WI38 (cell line): Measurements from ENCODE around the gene GPR84.
A peak's percentile ranks its signal among the peaks of the same experiment; 100 is the strongest.

ENCODE experiments used
- H3K4me3 ChIP-seq: 2 replicates; pipeline ENCODE4 v1.5.1; 2011; ENCODE audit warnings: low read depth, mild to moderate bottlenecking, control low read depth, low read length
- TF ChIP-seq, protein P1 (sequence below): IDR thresholded peaks from 2 replicates; pipeline ENCODE4 v1.5.1; 2012; ENCODE audit warnings: low read depth, mild to moderate bottlenecking, control low read depth, low read length

The GPR84 gene

DNA sequence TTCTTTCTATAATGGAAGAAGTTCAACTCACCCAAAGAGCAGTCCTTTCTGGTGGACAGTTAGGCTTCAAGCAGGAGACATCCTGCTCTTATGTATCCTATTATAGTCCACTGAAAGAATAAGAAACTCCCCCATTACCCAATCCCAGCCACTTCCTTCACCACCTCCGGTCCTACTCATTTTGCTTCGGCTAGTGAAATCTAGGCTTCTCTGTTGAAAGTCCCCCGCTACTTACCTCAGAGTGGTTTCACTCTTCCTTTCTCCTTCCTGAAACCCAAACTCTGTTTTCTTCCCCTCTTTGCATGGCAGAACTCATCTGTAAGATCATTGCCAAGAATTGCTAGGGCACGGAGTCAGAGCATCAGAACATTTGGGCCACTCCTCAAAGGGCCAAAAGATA lies at the start of gene GPR84:
TSS of gene GPR84 (minus strand) at position 74 of the 400 bp plus-strand sequence. CDS start 635 bp downstream, outside the sequence.
- H3K4me3 ChIP-seq, result no peak within 1 kb of the TSS
- TF ChIP-seq, protein P1, sequence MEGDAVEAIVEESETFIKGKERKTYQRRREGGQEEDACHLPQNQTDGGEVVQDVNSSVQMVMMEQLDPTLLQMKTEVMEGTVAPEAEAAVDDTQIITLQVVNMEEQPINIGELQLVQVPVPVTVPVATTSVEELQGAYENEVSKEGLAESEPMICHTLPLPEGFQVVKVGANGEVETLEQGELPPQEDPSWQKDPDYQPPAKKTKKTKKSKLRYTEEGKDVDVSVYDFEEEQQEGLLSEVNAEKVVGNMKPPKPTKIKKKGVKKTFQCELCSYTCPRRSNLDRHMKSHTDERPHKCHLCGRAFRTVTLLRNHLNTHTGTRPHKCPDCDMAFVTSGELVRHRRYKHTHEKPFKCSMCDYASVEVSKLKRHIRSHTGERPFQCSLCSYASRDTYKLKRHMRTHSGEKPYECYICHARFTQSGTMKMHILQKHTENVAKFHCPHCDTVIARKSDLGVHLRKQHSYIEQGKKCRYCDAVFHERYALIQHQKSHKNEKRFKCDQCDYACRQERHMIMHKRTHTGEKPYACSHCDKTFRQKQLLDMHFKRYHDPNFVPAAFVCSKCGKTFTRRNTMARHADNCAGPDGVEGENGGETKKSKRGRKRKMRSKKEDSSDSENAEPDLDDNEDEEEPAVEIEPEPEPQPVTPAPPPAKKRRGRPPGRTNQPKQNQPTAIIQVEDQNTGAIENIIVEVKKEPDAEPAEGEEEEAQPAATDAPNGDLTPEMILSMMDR, result no peak

DNA sequence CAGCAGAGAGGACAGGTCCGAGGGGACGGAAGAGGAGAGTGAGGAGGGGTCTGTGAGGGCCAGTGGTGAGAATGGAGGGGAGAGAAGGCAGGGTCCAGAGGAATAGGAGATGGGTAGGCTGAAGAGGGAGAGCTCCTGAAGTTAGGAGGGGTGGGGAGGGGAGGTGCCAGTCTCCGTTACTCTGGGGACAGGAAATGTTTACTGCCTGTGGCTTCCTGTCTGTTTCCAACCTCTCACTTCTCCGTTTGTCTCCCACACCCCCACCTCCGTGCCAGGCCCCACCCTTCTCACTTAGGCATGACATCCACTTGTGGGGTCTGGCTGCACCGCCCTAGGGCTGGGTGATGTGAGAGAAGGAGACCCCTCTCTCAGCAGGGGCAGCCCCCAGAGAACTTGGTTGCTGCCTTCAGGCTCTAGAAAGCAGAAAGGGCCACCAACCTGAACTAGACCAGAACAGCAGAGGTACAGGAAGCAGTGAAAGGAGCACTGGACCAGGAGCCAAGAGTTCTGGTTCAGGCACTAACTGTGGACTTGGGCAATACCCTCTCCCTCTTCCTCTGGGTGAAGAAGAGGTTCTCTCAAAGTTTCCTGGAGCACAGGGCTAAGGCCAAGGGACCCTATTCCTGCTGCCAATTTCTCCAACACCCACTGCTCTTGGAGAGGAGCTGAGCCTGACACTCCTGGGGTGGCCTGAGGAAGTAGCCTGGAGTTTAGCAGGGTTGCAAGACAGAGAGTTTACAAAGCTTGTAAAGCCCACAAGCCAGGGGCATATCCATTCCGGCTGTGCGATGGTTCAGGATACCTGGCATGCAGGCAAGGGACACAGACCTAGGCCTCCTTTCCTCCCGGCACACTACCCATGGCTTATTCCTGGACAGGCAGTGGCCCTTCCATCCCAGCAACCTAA lies 49.3 kb upstream of the GPR84 start:
- TF ChIP-seq, protein P1, result no peak
- H3K4me3 ChIP-seq, result peak overlapping the region; percentile 28; the same call in 1 of the 2 replicates

DNA sequence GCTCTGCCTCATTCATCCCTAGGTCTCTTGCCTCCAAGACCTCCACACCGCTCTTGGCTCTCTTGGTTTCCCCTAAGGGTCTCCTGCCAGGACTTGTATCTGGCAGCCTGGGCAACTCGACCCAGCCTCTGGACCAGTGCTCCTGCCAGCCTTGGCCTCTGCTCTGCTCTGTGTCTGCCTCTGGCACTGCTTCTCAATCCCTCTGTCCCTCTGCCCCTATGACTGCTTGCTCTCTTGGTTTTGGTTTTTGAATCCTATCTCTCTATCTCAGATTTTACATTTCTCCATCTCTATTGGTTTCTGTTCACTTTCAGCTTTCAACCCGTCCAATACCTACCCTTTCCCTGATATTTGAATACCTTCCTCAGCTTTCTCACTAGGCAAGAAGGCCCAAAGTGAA lies 48.5 kb upstream of the GPR84 start:
- TF ChIP-seq, protein P1, result no peak
- H3K4me3 ChIP-seq, result no peak overlapping the region

DNA sequence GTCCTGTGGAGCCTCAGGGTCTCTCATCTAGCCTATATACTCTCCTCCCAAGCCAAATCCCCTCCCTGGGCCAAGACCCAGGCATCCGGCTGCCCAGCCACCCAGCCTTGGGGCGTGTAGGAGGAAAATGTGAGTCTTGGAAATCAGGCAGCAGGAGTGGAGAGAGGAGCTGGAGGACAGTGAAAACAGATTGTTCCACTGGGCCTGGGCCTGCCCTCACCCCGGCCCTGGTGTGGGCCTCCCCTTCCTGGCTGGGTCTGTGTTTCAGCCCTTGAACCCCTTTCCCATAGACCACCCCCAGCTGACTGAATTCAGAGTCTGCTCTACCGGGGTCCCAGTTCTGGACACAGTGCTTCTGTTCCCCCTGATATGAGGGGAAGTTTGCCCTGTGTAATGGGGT lies 48.1 kb upstream of the GPR84 start:
- TF ChIP-seq, protein P1, result no peak
- H3K4me3 ChIP-seq, result no peak overlapping the region

DNA sequence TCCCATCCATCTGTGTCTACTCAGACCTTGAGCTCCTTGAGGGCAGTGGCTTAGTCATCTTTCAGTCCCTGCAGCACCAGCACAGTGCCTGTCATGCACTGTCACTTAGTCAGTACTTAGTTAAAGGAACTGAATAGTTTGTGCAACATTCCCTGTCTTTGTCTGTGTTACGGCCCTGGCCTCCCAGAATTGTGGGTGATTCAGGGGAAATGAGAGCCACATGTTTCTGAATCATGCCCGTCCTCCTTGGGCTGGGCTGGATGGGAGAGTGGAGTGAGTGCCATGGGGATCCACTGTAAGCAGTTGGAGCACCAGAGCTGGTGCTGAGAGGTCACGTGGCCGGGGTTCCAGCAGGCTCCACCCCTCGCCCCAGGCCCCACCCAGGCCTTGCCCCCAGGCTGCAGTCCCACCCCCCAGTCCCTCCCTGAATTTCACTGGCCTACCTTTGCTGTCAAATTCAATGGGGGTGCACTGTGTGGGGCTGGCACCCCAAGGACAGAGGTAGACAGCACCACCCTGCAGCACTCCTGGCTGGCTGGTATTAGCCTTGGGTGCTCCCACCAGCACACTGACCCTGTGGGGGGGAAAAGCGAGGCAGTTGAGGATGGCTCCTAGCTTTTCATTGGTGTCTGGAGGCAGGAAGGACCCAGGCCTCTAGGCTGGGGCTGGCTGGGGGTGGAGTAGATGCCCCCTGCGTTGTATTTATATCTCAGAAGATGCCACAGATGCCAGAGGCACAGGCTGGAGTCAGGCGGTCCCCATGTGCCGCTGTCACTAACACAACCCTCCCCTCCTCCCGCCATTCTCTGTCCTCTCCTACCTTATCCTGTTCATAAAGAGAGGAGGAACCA lies 47.3 kb upstream of the GPR84 start:
- TF ChIP-seq, protein P1, result no peak
- no peak overlapping the region for H3K4me3 ChIP-seq

DNA sequence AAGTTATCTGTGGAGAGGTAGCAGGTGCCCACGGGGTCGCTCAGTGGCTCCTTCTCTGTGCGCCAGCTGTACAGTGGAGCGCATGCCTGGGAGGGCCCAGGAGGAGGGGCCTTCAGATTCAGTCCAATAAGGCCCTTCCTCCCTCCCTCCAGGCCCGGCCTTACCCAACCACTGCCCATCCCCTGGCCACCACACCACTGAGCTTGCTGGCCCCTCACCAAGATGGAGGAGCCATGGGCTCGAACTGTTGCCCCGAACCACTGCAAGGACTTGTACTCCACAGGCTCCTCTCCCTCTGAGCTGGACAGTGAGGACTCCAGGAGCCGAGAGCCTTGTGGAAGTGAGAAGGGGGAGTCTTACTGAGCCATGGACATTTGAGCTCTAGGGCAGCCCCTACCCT lies 45.0 kb upstream of the GPR84 start:
- H3K4me3 ChIP-seq, result no peak overlapping the region

More for the DNA sequence above, 45.0 kb upstream of the GPR84 start:
- TF ChIP-seq, protein P1, result no peak
